HepG2 (cell line): ENCODE measurements around the gene SUPT4H1. TPM values are rescaled to one million over a fixed set of nuclear protein-coding genes. Genes with fewer than 3 reads are reported as not detected.

Experiments
- ATAC-seq: fragments of 200-7000 bp; cut with Tn5 transposase; 3 replicates; pipeline ENCODE4 v1.9.1; 2020; ENCODE audit warnings: mild to moderate bottlenecking, moderate library complexity
- BruUV-seq: library from RNA; stranded (reverse); fragments of 400-500 nt; replicated peaks from 2 replicates; lab custom pipeline; 2021; lab: Mats Ljungman, UMichigan
- CTCF ChIA-PET: fragments of 300-600 bp; formaldehyde crosslinking; extraction: SDS; loops from one replicate; lab custom pipeline; 2021; ENCODE audit warnings: low total read pairs, inconsistent platforms, low intra/inter-chr PET ratio; lab: Yijun Ruan, JAX
- POLR2A ChIA-PET: fragments of 350-600 bp; sonication (Branson Sonifier 250); formaldehyde crosslinking; loops from one replicate; lab custom pipeline; 2020; ENCODE audit warnings: antibody characterized with exemption, inconsistent platforms; lab: Yijun Ruan, JAX
- DNase-seq: peaks from one replicate; pipeline ENCODE4 v3.0.0-alpha.2; 2015; ENCODE audit warnings: low spot score
- FAIRE-seq: peaks from 3 replicates; lab custom pipeline; 2011; peaks lifted over from hg19 to GRCh38; lab: Jason Lieb, UNC
- H2AFZ ChIP-seq: one replicate; pipeline ENCODE4 v1.6.1; 2011; ENCODE audit warnings: low read length, inconsistent platforms
- H3K27ac ChIP-seq: fragments of 300-600 bp; 3 replicates; pipeline ENCODE4 v1.8.0; 2011; ENCODE audit warnings: mixed run types, mild to moderate bottlenecking, mixed read lengths, low read length, inconsistent platforms; ENCODE audit not compliant: insufficient read depth; ENCODE audit errors: extremely low read length
- H3K27me3 ChIP-seq, 2 experiments: fragments of 200-600 bp in 1 of 2; 2 replicates in 1 of 2; 3 replicates in 1 of 2; pipeline versions ENCODE4 v1.6.0 to v1.8.0; 2011; ENCODE audit warnings: low read length in 2 of 2, mild to moderate bottlenecking in 2 of 2, moderate library complexity in 2 of 2, inconsistent platforms in 1 of 2; ENCODE audit not compliant: insufficient read depth in 2 of 2, control insufficient read depth in 1 of 2
- H3K36me3 ChIP-seq, 2 experiments: fragments of 200-600 bp in 1 of 2; replicated peaks in 1 of 2; 2 replicates in 1 of 2; 3 replicates in 1 of 2; pipeline versions ENCODE4 v1.5.1 to v1.8.0; 2011; ENCODE audit warnings: low read length in 2 of 2, inconsistent platforms in 1 of 2; ENCODE audit not compliant: insufficient read depth in 2 of 2, control insufficient read depth in 1 of 2
- H3K4me1 ChIP-seq: 2 replicates; pipeline ENCODE4 v1.5.1; 2012; ENCODE audit warnings: low read length, inconsistent platforms; ENCODE audit not compliant: insufficient read depth
- H3K4me2 ChIP-seq: 2 replicates; pipeline ENCODE4 v1.6.0; 2011; ENCODE audit warnings: low read depth, low read length, inconsistent platforms
- H3K4me3 ChIP-seq, 3 experiments: fragments of 200-600 bp in 1 of 3; sonication (generic), shearing (Covaris generic) in 1 of 3; replicated peaks in 1 of 3; 2 replicates each; pipeline ENCODE4 v1.5.1; 2011 to 2016; ENCODE audit warnings: low read length in 3 of 3, inconsistent platforms in 2 of 3, low read depth in 2 of 3, mild to moderate bottlenecking in 2 of 3, control low read depth in 1 of 3, mixed read lengths in 1 of 3; ENCODE audit not compliant: insufficient read depth in 1 of 3
- H3K79me2 ChIP-seq: one replicate; pipeline ENCODE4 v1.6.1; 2011; ENCODE audit warnings: low read length, inconsistent platforms; ENCODE audit not compliant: insufficient read depth
- H3K9ac ChIP-seq: 2 replicates; pipeline ENCODE4 v1.6.0; 2011; ENCODE audit warnings: mild to moderate bottlenecking, low read depth, low read length, inconsistent platforms; ENCODE audit not compliant: insufficient read depth
- H3K9me3 ChIP-seq: 2 replicates; pipeline ENCODE4 v1.5.1; 2012; ENCODE audit warnings: mild to moderate bottlenecking, low read length
- H4K20me1 ChIP-seq: 2 replicates; pipeline ENCODE4 v1.6.0; 2011; ENCODE audit warnings: inconsistent platforms, mild to moderate bottlenecking, low read length, moderate library complexity; ENCODE audit not compliant: insufficient read depth
- ARNTL ChIP-seq: sonication (generic); formaldehyde crosslinking; IDR thresholded peaks from 2 replicates; pipeline ENCODE4 v1.4.0; 2020; ENCODE audit warnings: mild to moderate bottlenecking, missing genetic modification reagents
- IKZF4 ChIP-seq: sonication (generic); formaldehyde crosslinking; IDR thresholded peaks from 2 replicates; pipeline ENCODE4 v1.5.1; 2020; ENCODE audit warnings: borderline replicate concordance, mild to moderate bottlenecking, low read depth, missing genetic modification reagents; ENCODE audit errors: not compliant biosample characterization
- KDM1A ChIP-seq: IDR thresholded peaks from 2 replicates; pipeline ENCODE4 v1.6.1; 2016; ENCODE audit warnings: missing compliant biosample characterization
- KMT2A ChIP-seq: sonication (generic); formaldehyde crosslinking; IDR thresholded peaks from 2 replicates; pipeline ENCODE4 v1.4.0; 2020; ENCODE audit warnings: missing genetic modification reagents
- MXD3 ChIP-seq: IDR thresholded peaks from 2 replicates; pipeline ENCODE4 v1.6.1; 2016; ENCODE audit warnings: mild to moderate bottlenecking, missing biosample characterization, missing genetic modification reagents
- MYC ChIP-seq: sonication (generic); formaldehyde crosslinking; IDR thresholded peaks from 2 replicates; pipeline ENCODE4 v1.9.0; 2021; ENCODE audit warnings: missing genetic modification reagents, borderline replicate concordance
- MYPOP ChIP-seq: sonication (generic); formaldehyde crosslinking; IDR thresholded peaks from 2 replicates; pipeline ENCODE4 v1.8.1; 2023; ENCODE audit warnings: mild to moderate bottlenecking, moderate library complexity, missing genetic modification reagents
- RFXAP ChIP-seq: sonication (generic); formaldehyde crosslinking; IDR thresholded peaks from 2 replicates; pipeline ENCODE4 v1.4.0; 2020; ENCODE audit warnings: missing genetic modification reagents, borderline replicate concordance
- TBX2 ChIP-seq: sonication (generic); formaldehyde crosslinking; IDR thresholded peaks from 2 replicates; pipeline ENCODE4 v1.5.0; 2020; ENCODE audit warnings: missing genetic modification reagents, mild to moderate bottlenecking, borderline replicate concordance
- ZBTB21 ChIP-seq: sonication (generic); formaldehyde crosslinking; IDR thresholded peaks from 2 replicates; pipeline ENCODE4 v1.4.0; 2020; ENCODE audit warnings: missing genetic modification reagents
- ZNF292 ChIP-seq: sonication (generic); formaldehyde crosslinking; IDR thresholded peaks from 2 replicates; pipeline ENCODE4 v1.8.1; 2022; ENCODE audit warnings: mild to moderate bottlenecking, low read depth, missing genetic modification reagents, borderline replicate concordance
- ZNF574 ChIP-seq: sonication (generic); formaldehyde crosslinking; IDR thresholded peaks from 2 replicates; pipeline ENCODE4 v1.4.0; 2020; ENCODE audit warnings: missing genetic modification reagents
- ZNF670 ChIP-seq: sonication (generic); formaldehyde crosslinking; IDR thresholded peaks from 2 replicates; pipeline ENCODE4 v1.8.0; 2022; ENCODE audit warnings: mild to moderate bottlenecking, missing genetic modification reagents, borderline replicate concordance
- ZNF687 ChIP-seq: sonication (generic); formaldehyde crosslinking; IDR thresholded peaks from 2 replicates; pipeline ENCODE4 v1.5.1; 2020; ENCODE audit warnings: mild to moderate bottlenecking, missing genetic modification reagents, moderate library complexity
- ZNF737 ChIP-seq: sonication (generic); formaldehyde crosslinking; IDR thresholded peaks from 2 replicates; pipeline ENCODE4 v1.5.0; 2020; ENCODE audit warnings: missing genetic modification reagents, mild to moderate bottlenecking, borderline replicate concordance
- WGBS: methylation state at CpG from one replicate; pipeline ENCODE4 v1.1.6; 2017; ENCODE audit warnings: low lambda C conversion rate; 5-methylcytosine and 5-hydroxymethylcytosine counted together
- in situ Hi-C: cut with HindIII; loops from 2 replicates; pipeline ENCODE4 v1.10.0; 2017; ENCODE audit warnings: low pct_unique_long_range_greater_than_20kb; ENCODE audit not compliant: extremely low pct_ligation_motif_present
- intact Hi-C: fragments of 100-400 bp; cut with micrococcal nuclease; formaldehyde crosslinking; loops from one replicate; pipeline ENCODE4 v1.10.0; 2022; ENCODE audit not compliant: unreplicated experiment
- polyA plus RNA-seq, 8 experiments: library from polyadenylated mRNA; depleted of rRNA in 3 of 8; stranded (reverse) in 7 of 8; unstranded in 1 of 8; fragments of >200 nt; fragmentation: Illumina TruSeq in 4 of 8; extraction: Trizol in 4 of 8; gene quantifications; 2 replicates each; pipeline versions ENCODE4 v1.2.1 to v1.2.3, GENCODE V29; 2011 to 2016; ENCODE audit warnings: low read depth in 4 of 8, missing spikeins in 1 of 8, mixed read lengths in 1 of 8; ENCODE audit not compliant: insufficient read depth in 1 of 8
- total RNA-seq, 5 experiments: library from RNA; depleted of rRNA; stranded (reverse); fragments of >200 nt; fragmentation: Illumina TruSeq; extraction: Trizol; gene quantifications; 2 replicates each; pipeline ENCODE4 v1.2.3, GENCODE V29; 2016; ENCODE audit warnings: low read depth in 1 of 5

Gene SUPT4H1
- total and polyA plus RNA-seq, 2 of the 13 experiments (the other 11 are each of a cell fraction or from before 2014, with no cell fraction given) = 155 to 244 TPM

GRCh38 chr17:58365980-58366595 lies 14.1 kb upstream of the SUPT4H1 start:
- Histone ChIP-seq H3K27me3 (no peaks in the 10 kb centered on the region), H3K4me3 (no peak overlapping the region), H3K79me2 (peaks cover 80% of the 10 kb centered on the region), H2AFZ (no peak overlapping the region), H3K9ac (peak overlapping the region; percentile 68), H3K9me3 (no peaks in the 10 kb centered on the region), H3K4me1 (peaks cover 98% of the 10 kb centered on the region), H4K20me1 (no peaks in the 10 kb centered on the region), H3K4me2 (peak overlapping the region; percentile 70), H3K27ac (peak overlapping the region; percentile 89), H3K36me3 (peaks cover 49 to 66% of the 10 kb centered on the region in 2 experiments)
- 67% methylated on average over 5 of the region's 5 CpGs for WGBS
- ATAC-seq (no peak), DNase-seq (no peak), FAIRE-seq (no peak)
- POLR2A ChIA-PET = interaction anchor here (1.9 to 12.9 kb wide), 4 partner anchors 13 to 49 kb away, joined by 5 to 458 read pairs (median 248); partner anchors contain the start of genes RNF43 and SUPT4H1
- intact Hi-C loops (loop anchor here (2.0 kb wide), 1 partner anchor 15 kb away; no protein-coding TSS in a partner anchor), in situ Hi-C loops (no loop called here)
- CTCF ChIA-PET = interaction anchor here (1.2 kb wide), 1 partner anchor 8 kb away, joined by 3 read pairs; no protein-coding TSS in a partner anchor
- no TSS peak for BruUV-seq
- TF ChIP-seq MYC (CRISPR knock-in tag) (0 out of 2 replicates have a peak, but pooled peaks have one; percentile 29), TBX2 (CRISPR knock-in tag) (no peak), MXD3 (CRISPR knock-in tag) (no peak), RFXAP (CRISPR knock-in tag) (no peak), KDM1A (no peak), ZNF292 (CRISPR knock-in tag) (no peak), KMT2A (CRISPR knock-in tag) (no peak), ZNF687 (CRISPR knock-in tag) (peak; percentile 29; the same call in 1 of the 2 replicates), ZNF670 (CRISPR knock-in tag) (no peak), ZNF737 (CRISPR knock-in tag) (no peak), IKZF4 (CRISPR knock-in tag) (no peak), MYPOP (CRISPR knock-in tag) (0 out of 2 replicates have a peak, but pooled peaks have one; percentile 32), ARNTL (peak; percentile 51; the same call in 1 of the 2 replicates), ZBTB21 (no peak), ZNF574 (CRISPR knock-in tag) (no peak)
